NB4 (cell line): Measurements from ENCODE around the gene EOLA1.

ENCODE experiments used
- DNase-seq: peaks from one replicate; pipeline ENCODE4 v3.0.0; 2010; ENCODE audit warnings: low read depth
- H3K4me3 ChIP-seq: one replicate; pipeline ENCODE4 v1.5.1; 2011; ENCODE audit warnings: mild to moderate bottlenecking, low read depth, low read length, moderate library complexity
- MYC ChIP-seq: IDR thresholded peaks from 2 replicates; pipeline ENCODE4 v1.6.1; 2011; ENCODE audit warnings: low read depth, low read length
- POLR2A ChIP-seq: IDR thresholded peaks from 2 replicates; pipeline ENCODE4 v1.6.1; 2011; ENCODE audit warnings: mild to moderate bottlenecking; ENCODE audit not compliant: insufficient read length; ENCODE audit errors: extremely low read depth
- TF ChIP-seq, protein P1 (sequence below): IDR thresholded peaks from 2 replicates; pipeline ENCODE4 v1.6.1; 2011; ENCODE audit warnings: low read depth, low read length
- TF ChIP-seq, protein P2 (sequence below): IDR thresholded peaks from one replicate; pipeline ENCODE4 v1.5.1; 2012; ENCODE audit warnings: low read depth, low read length

EOLA1 gene

DNA sequence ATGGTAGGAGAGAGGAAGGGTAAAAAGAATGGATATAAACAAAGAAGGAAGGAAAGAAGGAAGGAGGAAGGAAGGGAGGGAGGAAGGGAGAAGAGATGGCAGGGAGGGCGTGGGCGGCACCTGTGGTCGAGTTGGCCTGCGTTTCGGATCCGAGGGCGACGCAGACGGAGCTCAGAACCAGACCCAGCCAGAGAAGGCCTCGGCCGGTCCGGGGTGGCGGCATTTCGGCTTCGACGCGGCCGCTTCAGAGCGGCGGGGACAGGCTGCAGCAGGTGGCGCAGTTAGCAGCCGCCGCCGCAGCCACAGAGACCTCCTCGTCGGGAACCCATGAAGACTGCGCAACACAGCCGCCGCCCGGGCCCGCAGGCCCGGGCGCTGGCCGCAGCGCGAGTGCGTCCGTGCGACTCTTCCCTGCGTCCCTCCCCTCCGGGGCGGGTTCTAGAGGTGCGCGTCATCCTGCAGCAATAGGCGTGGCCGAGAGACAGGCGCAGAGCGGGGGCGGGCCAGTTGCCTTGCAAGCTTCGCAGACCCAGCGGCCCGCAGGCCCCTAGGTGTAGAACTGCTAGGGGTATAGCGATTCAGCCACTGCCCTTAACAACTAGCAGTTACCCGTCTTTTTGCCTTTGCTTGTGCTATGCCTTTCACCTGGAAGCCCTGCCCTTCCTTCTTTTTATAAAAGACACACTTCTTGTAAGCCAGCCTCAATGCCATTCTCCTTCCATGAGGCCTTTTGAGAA lies 35.7 kb upstream of the EOLA1 start, which contains the start of gene IDS:
Gene IDS (minus strand): TSS at position 392 of the 737 bp plus-strand sequence. CDS start 169 bp downstream, at position 223.
- DNase-seq = peak; percentile 93
- TF ChIP-seq POLR2A (peak; percentile 68), MYC (0 out of 2 replicates have a peak, but pooled peaks have one; percentile 38)
- TF ChIP-seq, protein P1, sequence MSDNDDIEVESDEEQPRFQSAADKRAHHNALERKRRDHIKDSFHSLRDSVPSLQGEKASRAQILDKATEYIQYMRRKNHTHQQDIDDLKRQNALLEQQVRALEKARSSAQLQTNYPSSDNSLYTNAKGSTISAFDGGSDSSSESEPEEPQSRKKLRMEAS = no peak
- TF ChIP-seq, protein P2, sequence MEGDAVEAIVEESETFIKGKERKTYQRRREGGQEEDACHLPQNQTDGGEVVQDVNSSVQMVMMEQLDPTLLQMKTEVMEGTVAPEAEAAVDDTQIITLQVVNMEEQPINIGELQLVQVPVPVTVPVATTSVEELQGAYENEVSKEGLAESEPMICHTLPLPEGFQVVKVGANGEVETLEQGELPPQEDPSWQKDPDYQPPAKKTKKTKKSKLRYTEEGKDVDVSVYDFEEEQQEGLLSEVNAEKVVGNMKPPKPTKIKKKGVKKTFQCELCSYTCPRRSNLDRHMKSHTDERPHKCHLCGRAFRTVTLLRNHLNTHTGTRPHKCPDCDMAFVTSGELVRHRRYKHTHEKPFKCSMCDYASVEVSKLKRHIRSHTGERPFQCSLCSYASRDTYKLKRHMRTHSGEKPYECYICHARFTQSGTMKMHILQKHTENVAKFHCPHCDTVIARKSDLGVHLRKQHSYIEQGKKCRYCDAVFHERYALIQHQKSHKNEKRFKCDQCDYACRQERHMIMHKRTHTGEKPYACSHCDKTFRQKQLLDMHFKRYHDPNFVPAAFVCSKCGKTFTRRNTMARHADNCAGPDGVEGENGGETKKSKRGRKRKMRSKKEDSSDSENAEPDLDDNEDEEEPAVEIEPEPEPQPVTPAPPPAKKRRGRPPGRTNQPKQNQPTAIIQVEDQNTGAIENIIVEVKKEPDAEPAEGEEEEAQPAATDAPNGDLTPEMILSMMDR = no peak
- peak within 1 kb of the TSS; percentile 52 for H3K4me3 ChIP-seq

DNA sequence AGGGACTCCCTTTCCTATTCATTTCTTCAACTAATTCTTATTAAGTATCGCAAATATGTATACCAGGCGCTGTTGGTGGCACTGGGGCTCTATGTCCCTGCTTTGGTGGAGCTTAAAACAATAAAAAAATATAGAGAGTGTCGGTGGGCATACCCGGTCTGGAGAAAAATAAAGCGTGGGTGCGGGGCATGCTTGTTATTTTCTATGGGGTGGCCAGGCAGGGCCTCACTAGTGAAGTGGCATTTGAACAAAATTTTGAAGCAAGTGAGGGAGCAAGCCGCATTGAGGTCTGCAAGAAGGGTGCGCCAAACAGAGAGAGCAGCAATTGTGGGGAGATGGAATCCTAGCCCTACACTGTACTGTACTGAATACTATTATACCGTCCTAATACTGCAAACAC lies 35.1 kb upstream of the EOLA1 start:
- TF ChIP-seq, protein P1 = no peak
- TF ChIP-seq, protein P2 = no peak
- peak overlapping the region; percentile 25 for H3K4me3 ChIP-seq

DNA sequence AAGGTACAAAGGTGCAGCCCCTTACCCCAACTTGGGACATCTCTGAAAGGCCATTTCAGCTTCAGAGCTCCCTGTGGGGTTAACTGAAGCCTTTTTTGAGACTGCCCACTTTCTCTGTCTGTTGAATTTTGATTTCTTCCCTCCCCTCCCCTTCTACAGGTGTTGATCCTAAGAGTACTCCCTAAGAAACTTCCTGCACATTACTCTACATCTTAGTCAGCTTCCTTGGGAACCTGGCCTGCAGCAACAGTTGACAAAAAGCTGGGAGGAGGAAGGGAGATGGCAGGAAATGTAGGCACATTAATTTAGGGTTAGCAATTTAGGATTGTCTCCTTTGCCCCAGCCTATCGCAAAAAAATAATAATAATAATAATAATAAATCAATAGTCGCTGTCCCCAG lies 34.5 kb upstream of the EOLA1 start:
- no peak overlapping the region for H3K4me3 ChIP-seq
- DNase-seq = no peak
- TF ChIP-seq, protein P2 = no peak
- no peak for TF ChIP-seq MYC
- TF ChIP-seq, protein P1 = no peak
- no peak for TF ChIP-seq POLR2A

More for the DNA sequence above, 35.1 kb upstream of the EOLA1 start:
- no peak for DNase-seq

DNA sequence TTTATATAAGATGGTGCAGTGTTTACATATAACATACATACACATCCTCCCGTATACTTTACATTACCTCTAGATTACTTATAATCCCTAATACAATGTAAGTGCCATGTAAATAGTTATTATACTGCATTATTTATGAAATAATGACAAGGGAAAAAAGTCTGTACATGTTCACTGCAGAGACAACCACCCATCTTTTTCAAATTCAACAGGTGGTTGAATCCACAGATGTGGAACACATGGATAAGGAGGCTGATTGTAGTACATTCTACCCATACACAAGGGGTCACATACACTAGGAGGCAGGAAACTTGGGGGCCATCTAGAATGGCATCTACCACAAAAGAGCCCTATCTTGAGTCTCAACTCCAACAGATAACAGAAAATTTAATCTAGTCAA lies 32.3 kb upstream of the EOLA1 start:
- no peak overlapping the region for H3K4me3 ChIP-seq
- no peak for DNase-seq
- TF ChIP-seq MYC = no peak
- TF ChIP-seq, protein P1 = no peak
- TF ChIP-seq, protein P2 = no peak
- no peak for TF ChIP-seq POLR2A

DNA sequence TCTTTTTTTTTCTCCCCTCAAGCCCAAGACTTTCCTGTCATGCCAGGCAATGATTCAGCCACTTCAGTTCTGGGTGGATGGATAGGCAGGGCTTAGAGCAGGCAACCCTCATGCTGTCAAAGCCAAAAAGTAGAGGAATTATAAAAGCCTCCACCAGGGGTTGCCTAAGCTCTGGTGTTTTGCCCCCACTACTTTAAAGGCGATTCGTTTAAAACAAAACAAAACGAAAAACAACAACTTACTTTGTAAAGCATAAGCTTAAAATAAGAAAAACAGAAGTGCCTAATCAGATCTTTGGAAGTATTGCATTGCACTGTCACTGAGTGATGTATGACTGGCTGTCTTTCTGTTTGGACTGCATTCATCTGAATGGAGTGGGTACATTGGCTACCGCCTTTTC lies 30.4 kb upstream of the EOLA1 start:
- TF ChIP-seq POLR2A = no peak
- TF ChIP-seq, protein P2 = peak; percentile 2
- peak; percentile 25 for DNase-seq
- no peak overlapping the region for H3K4me3 ChIP-seq
